ENCODE data around the gene RERE.

Gene RERE

DNA sequence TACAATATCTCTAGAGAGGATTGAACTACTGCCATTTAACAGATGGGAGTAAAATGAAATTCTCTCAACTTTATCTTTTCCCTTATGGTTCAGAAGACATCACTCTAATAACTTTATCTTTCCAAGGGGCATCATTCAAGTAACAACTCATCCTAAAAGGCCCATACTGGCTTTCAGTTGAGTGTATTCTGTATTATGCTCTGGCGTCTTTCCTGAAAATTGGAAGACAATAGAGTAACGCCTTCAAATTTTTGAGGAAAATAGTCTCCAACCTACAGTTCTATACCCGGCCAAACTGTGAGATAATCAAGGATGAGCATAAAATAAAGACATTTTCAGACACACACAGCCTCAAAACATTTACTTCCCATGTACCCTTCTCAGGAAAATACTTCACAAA is 103.3 kb downstream of the RERE start:
- Histone ChIP-seq H4K20me1 (ENCODE audit: low read depth, low read length) (no peaks in the 10 kb centered on the region), H3K4me2 (ENCODE audit: low read depth, low read length, poor library complexity, severe bottlenecking) (no peak overlapping the region), H3F3A (ENCODE audit: insufficient read depth) (peaks cover 6% of the 10 kb centered on the region; the same call in 1 of the 2 replicates), H2AFZ (ENCODE audit: low read depth, low read length, severe bottlenecking) (no peak overlapping the region), H3K4me3 (ENCODE audit: insufficient read depth, low read length, poor library complexity, severe bottlenecking) (no peak overlapping the region), H3K9me3 (ENCODE audit: insufficient read depth, low read length) (no peaks in the 10 kb centered on the region), H3K9me2 (replicated peaks; ENCODE audit: insufficient read depth, low read length) (no peaks in the 10 kb centered on the region), H3K27me3 (ENCODE audit: low read length) (no peaks in the 10 kb centered on the region), H3K27ac (ENCODE audit: low read depth, low read length) (no peak overlapping the region), H3K79me2 (ENCODE audit: insufficient read depth, low read length) (no peaks in the 10 kb centered on the region), H3K36me3 (ENCODE audit: low read length) (no peaks in the 10 kb centered on the region), H3K9ac (ENCODE audit: low read length) (no peak overlapping the region)
- TF ChIP-seq EZH2phosphoT487 (conservative IDR thresholded peaks at IDR 0.05; ENCODE audit: low read length) = no peak
- TF ChIP-seq, protein P1, sequence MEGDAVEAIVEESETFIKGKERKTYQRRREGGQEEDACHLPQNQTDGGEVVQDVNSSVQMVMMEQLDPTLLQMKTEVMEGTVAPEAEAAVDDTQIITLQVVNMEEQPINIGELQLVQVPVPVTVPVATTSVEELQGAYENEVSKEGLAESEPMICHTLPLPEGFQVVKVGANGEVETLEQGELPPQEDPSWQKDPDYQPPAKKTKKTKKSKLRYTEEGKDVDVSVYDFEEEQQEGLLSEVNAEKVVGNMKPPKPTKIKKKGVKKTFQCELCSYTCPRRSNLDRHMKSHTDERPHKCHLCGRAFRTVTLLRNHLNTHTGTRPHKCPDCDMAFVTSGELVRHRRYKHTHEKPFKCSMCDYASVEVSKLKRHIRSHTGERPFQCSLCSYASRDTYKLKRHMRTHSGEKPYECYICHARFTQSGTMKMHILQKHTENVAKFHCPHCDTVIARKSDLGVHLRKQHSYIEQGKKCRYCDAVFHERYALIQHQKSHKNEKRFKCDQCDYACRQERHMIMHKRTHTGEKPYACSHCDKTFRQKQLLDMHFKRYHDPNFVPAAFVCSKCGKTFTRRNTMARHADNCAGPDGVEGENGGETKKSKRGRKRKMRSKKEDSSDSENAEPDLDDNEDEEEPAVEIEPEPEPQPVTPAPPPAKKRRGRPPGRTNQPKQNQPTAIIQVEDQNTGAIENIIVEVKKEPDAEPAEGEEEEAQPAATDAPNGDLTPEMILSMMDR (IDR thresholded peaks at IDR 0.05; ENCODE audit: insufficient read depth, low read length, poor library complexity, severe bottlenecking) = no peak

- Histone ChIP-seq H3K27me3 (ENCODE audit: low read length) (no peaks in the 10 kb centered on the region), H3K9me3 (ENCODE audit: insufficient read depth, low read length) (no peaks in the 10 kb centered on the region), H3K36me3 (ENCODE audit: low read length) (no peaks in the 10 kb centered on the region), H3F3A (ENCODE audit: insufficient read depth) (peaks cover 6% of the 10 kb centered on the region; the same call in 1 of the 2 replicates), H3K27ac (ENCODE audit: low read depth, low read length) (no peak overlapping the region), H3K4me2 (ENCODE audit: low read depth, low read length, poor library complexity, severe bottlenecking) (no peak overlapping the region), H3K79me2 (ENCODE audit: insufficient read depth, low read length) (no peaks in the 10 kb centered on the region), H3K4me3 (ENCODE audit: insufficient read depth, low read length, poor library complexity, severe bottlenecking) (no peak overlapping the region), H3K9me2 (replicated peaks; ENCODE audit: insufficient read depth, low read length) (no peaks in the 10 kb centered on the region), H3K9ac (ENCODE audit: low read length) (no peak overlapping the region), H4K20me1 (ENCODE audit: low read depth, low read length) (no peaks in the 10 kb centered on the region), H2AFZ (ENCODE audit: low read depth, low read length, severe bottlenecking) (no peak overlapping the region)
- no peak for TF ChIP-seq EZH2phosphoT487 (conservative IDR thresholded peaks at IDR 0.05; ENCODE audit: low read length)
- TF ChIP-seq, protein P1 (IDR thresholded peaks at IDR 0.05; ENCODE audit: insufficient read depth, low read length, poor library complexity, severe bottlenecking) = no peak
Observed at GRCh38 chr1:8712413-8713231, 104.8 kb downstream of the RERE start.

DNA sequence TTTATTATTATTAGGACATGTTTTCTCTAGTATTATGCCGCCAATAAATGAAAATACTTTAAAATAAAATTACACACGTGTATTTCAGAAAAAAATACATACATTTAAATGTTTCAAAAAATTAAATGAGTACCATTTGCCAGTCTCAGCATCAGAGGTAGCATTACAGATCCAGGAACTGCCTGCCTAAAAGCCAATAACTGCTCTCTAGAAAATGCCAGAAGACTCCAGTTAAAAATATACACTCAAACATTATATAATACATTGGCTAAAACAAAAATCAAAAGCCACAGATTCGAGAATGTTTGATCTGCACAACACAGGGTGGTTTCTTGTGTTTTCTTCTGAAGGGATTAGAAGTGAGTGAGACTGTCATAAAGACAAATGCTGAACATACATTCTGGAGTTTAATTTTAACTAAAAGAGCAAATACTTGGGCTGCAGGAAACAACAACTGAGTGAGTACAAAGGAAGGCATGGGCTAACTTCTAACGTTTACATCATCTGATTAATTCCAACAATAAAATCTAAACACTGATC is 105.5 kb downstream of the RERE start:
- no peaks in the 10 kb centered on the region for H3K27me3 ChIP-seq (ENCODE audit: low read length)
- no peak overlapping the region for H3K9ac ChIP-seq (ENCODE audit: low read length)
- no peak for TF ChIP-seq EZH2phosphoT487 (conservative IDR thresholded peaks at IDR 0.05; ENCODE audit: low read length)
- TF ChIP-seq, protein P1 (IDR thresholded peaks at IDR 0.05; ENCODE audit: insufficient read depth, low read length, poor library complexity, severe bottlenecking) = no peak
- H2AFZ ChIP-seq (ENCODE audit: low read depth, low read length, severe bottlenecking) = no peak overlapping the region
- peaks cover 6% of the 10 kb centered on the region; the same call in 1 of the 2 replicates for H3F3A ChIP-seq (ENCODE audit: insufficient read depth)
- no peak overlapping the region for H3K4me3 ChIP-seq (ENCODE audit: insufficient read depth, low read length, poor library complexity, severe bottlenecking)
- no peaks in the 10 kb centered on the region for H3K36me3 ChIP-seq (ENCODE audit: low read length)
- H3K27ac ChIP-seq (ENCODE audit: low read depth, low read length) = no peak overlapping the region
- H3K9me2 ChIP-seq (replicated peaks; ENCODE audit: insufficient read depth, low read length) = no peaks in the 10 kb centered on the region
- H3K4me2 ChIP-seq (ENCODE audit: low read depth, low read length, poor library complexity, severe bottlenecking) = no peak overlapping the region
- no peaks in the 10 kb centered on the region for H3K9me3 ChIP-seq (ENCODE audit: insufficient read depth, low read length)
- H3K79me2 ChIP-seq (ENCODE audit: insufficient read depth, low read length) = no peaks in the 10 kb centered on the region
- H4K20me1 ChIP-seq (ENCODE audit: low read depth, low read length) = no peaks in the 10 kb centered on the region

Data from SU-DHL-6 (cell line).